ENCODE measurements around the gene GRIN2A. TPM values are rescaled to one million over a fixed set of nuclear protein-coding genes. Genes with fewer than 3 reads are reported as not detected.

Gene GRIN2A
- polyA plus RNA-seq, 1 donor (not counting 4 experiments of a cell fraction or from before 2014, with no cell fraction given), result 0.01 TPM

- FAIRE-seq (no peak), DNase-seq (ENCODE audit: low read depth, low spot score) (no peak)
- no peaks in the 10 kb centered on the region for H3K27me3 ChIP-seq (ENCODE audit: control insufficient read depth, extremely low read depth, insufficient read depth, low read length)
- H3K36me3 ChIP-seq (ENCODE audit: control insufficient read depth in 2 of 2, extremely low read depth in 1 of 2, insufficient read depth in 2 of 2, low read length in 2 of 2), result no peaks in the 10 kb centered on the region
- no peaks in the 10 kb centered on the region for H3K9me3 ChIP-seq (ENCODE audit: control insufficient read depth, low read depth, low read length)
- H3K79me2 ChIP-seq (ENCODE audit: control insufficient read depth, insufficient read depth, low read length), result no peaks in the 10 kb centered on the region
- H4K20me1 ChIP-seq (ENCODE audit: control insufficient read depth, extremely low read depth, insufficient read depth, low read length), result no peaks in the 10 kb centered on the region
- no peak overlapping the region for H3K27ac ChIP-seq (ENCODE audit: control insufficient read depth, insufficient read depth, low read length)
- no peak overlapping the region for H3K4me2 ChIP-seq (ENCODE audit: control insufficient read depth, extremely low read depth, insufficient read depth, low read depth, low read length)
- H3K4me3 ChIP-seq (ENCODE audit: control insufficient read depth in 2 of 3, extremely low read depth in 1 of 3, insufficient read depth in 2 of 3, low read depth in 1 of 3, low read length in 3 of 3), result no peak overlapping the region
- H3K9ac ChIP-seq (ENCODE audit: control insufficient read depth, extremely low read depth, insufficient read depth, low read length), result no peak overlapping the region
- TF ChIP-seq EZH2 (IDR thresholded peaks at IDR 0.05; ENCODE audit: low read length) (no peak), CTCF (optimal IDR thresholded peaks at IDR 0.05 in 1 of 3, IDR thresholded peaks at IDR 0.05 in 1 of 3, conservative IDR thresholded peaks at IDR 0.05 in 1 of 3; ENCODE audit: extremely low read depth in 1 of 3, insufficient read depth in 2 of 3, low read length in 3 of 3) (no peak)
- no peaks in the 10 kb centered on the region for H3K4me1 ChIP-seq (ENCODE audit: control insufficient read depth, extremely low read depth, insufficient read depth, low read length)
- H3K9me1 ChIP-seq (ENCODE audit: control insufficient read depth, extremely low read depth, insufficient read depth, low read length), result no peaks in the 10 kb centered on the region
- dilution Hi-C loops (cut with MboI; ENCODE audit: extremely low pct_ligation_motif_present, low sequenced_read_pairs), result no loop called here
- no peak overlapping the region for H2AFZ ChIP-seq (ENCODE audit: control insufficient read depth, low read length)
Observed at GRCh38 chr16:10128397-10129258, 53.6 kb downstream of the GRIN2A start.

DNA sequence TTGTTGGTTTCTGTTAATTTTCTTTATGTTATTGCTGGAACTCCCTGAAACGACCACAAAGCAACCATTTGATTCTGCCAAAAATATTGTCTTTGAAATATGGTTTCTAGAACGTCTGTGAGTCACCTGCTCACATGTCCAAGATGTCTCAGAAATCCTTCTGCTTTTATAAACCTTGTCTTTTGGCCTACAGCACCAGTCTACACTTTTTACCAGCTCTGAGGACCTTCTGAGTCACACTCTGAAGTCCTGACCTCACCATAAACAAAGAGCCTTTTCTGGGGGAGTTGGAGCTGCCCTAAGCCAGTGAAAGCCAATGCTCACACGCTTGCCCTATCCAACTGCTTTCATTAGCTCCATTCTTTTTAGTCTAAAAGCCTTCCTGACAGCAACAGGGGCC is 55.5 kb downstream of the GRIN2A start:
- Histone ChIP-seq H3K27ac (ENCODE audit: control insufficient read depth, insufficient read depth, low read length) (no peak overlapping the region), H3K79me2 (ENCODE audit: control insufficient read depth, insufficient read depth, low read length) (no peaks in the 10 kb centered on the region), H3K27me3 (ENCODE audit: control insufficient read depth, extremely low read depth, insufficient read depth, low read length) (no peaks in the 10 kb centered on the region), H3K9me1 (ENCODE audit: control insufficient read depth, extremely low read depth, insufficient read depth, low read length) (no peaks in the 10 kb centered on the region), H3K36me3 (ENCODE audit: control insufficient read depth in 2 of 2, extremely low read depth in 1 of 2, insufficient read depth in 2 of 2, low read length in 2 of 2) (no peaks in the 10 kb centered on the region), H3K9me3 (ENCODE audit: control insufficient read depth, low read depth, low read length) (no peaks in the 10 kb centered on the region), H3K4me1 (ENCODE audit: control insufficient read depth, extremely low read depth, insufficient read depth, low read length) (peaks cover 6% of the 10 kb centered on the region), H2AFZ (ENCODE audit: control insufficient read depth, low read length) (no peak overlapping the region), H3K9ac (ENCODE audit: control insufficient read depth, extremely low read depth, insufficient read depth, low read length) (no peak overlapping the region), H4K20me1 (ENCODE audit: control insufficient read depth, extremely low read depth, insufficient read depth, low read length) (no peaks in the 10 kb centered on the region), H3K4me3 (ENCODE audit: control insufficient read depth in 2 of 3, extremely low read depth in 1 of 3, insufficient read depth in 2 of 3, low read depth in 1 of 3, low read length in 3 of 3) (no peak overlapping the region), H3K4me2 (ENCODE audit: control insufficient read depth, extremely low read depth, insufficient read depth, low read depth, low read length) (no peak overlapping the region)
- FAIRE-seq (no peak), DNase-seq (ENCODE audit: low read depth, low spot score) (no peak)
- TF ChIP-seq EZH2 (IDR thresholded peaks at IDR 0.05; ENCODE audit: low read length) (no peak), CTCF (optimal IDR thresholded peaks at IDR 0.05 in 1 of 3, IDR thresholded peaks at IDR 0.05 in 1 of 3, conservative IDR thresholded peaks at IDR 0.05 in 1 of 3; ENCODE audit: extremely low read depth in 1 of 3, insufficient read depth in 2 of 3, low read length in 3 of 3) (no peak)
- dilution Hi-C loops (cut with MboI; ENCODE audit: extremely low pct_ligation_motif_present, low sequenced_read_pairs), result no loop called here

Measured in keratinocyte (primary cell).